Jurkat, Clone E6-1 (cell line): ENCODE results near the gene SNRPE. TPM values are rescaled to one million over a fixed set of nuclear protein-coding genes. Genes with fewer than 3 reads are reported as not detected.
"Not testable (repeated sequence)": the region's sequence is repeated elsewhere in the genome, so short reads cannot be mapped to it uniquely, and the experiment has no call there.

ENCODE experiments used
- DNase-seq: peaks from one replicate; pipeline ENCODE4 v3.0.0-alpha.2; 2011; ENCODE audit warnings: low read depth, low spot score
- H3K4me3 ChIP-seq: 2 replicates; pipeline ENCODE4 v1.5.1; 2011; ENCODE audit warnings: mild to moderate bottlenecking, low read length, control low read depth, moderate library complexity
- polyA plus RNA-seq: library from polyadenylated mRNA; unstranded; fragments of >200 nt; gene quantifications from one replicate; pipeline ENCODE4 v1.2.1, GENCODE V29; 2012; ENCODE audit warnings: missing spikeins; ENCODE audit not compliant: insufficient read length, insufficient read depth

Gene SNRPE
- 545 TPM for polyA plus RNA-seq

GRCh38 chr1:203861379-203862184 is at the start of gene SNRPE:
TSS of gene SNRPE (plus strand) at chr1:203861599. CDS start at chr1:203861660, 61 bp downstream.
- peak within 1 kb of the TSS; percentile 98 for H3K4me3 ChIP-seq
- DNase-seq, result peak; percentile 97

- no peak overlapping the region for H3K4me3 ChIP-seq
- DNase-seq, result no peak
These were observed 47.6 kb upstream of the SNRPE start for GRCh38 chr1:203813581-203814341.

GRCh38 chr1:203818399-203818798 is 43.0 kb upstream of the SNRPE start:
- no peak for DNase-seq
- no peak overlapping the region for H3K4me3 ChIP-seq

GRCh38 chr1:203823306-203823705 is 38.1 kb upstream of the SNRPE start:
- H3K4me3 ChIP-seq, result no peak overlapping the region
- DNase-seq, result no peak

GRCh38 chr1:203826175-203826574 is 35.2 kb upstream of the SNRPE start:
- DNase-seq, result no peak
- H3K4me3 ChIP-seq, result no peak overlapping the region

GRCh38 chr1:203828002-203828401 is 33.4 kb upstream of the SNRPE start:
- H3K4me3 ChIP-seq, result no peak overlapping the region

GRCh38 chr1:203828503-203828902 is 32.9 kb upstream of the SNRPE start:
- H3K4me3 ChIP-seq, result no peak overlapping the region
- no peak for DNase-seq

More at GRCh38 chr1:203828002-203828401, 33.4 kb upstream of the SNRPE start:
- DNase-seq, result no peak

- not testable (repeated sequence) for DNase-seq, H3K4me3 ChIP-seq
These were observed 32.2 kb upstream of the SNRPE start for GRCh38 chr1:203829247-203829646.

- no peak overlapping the region for H3K4me3 ChIP-seq
- DNase-seq, result no peak
These were observed 25.9 kb upstream of the SNRPE start for GRCh38 chr1:203835476-203835875.

GRCh38 chr1:203839081-203839480 is 22.3 kb upstream of the SNRPE start:
- H3K4me3 ChIP-seq, result no peak overlapping the region
- no peak for DNase-seq

GRCh38 chr1:203840208-203840808 is 21.1 kb upstream of the SNRPE start:
- DNase-seq, result no peak
- H3K4me3 ChIP-seq, result no peak overlapping the region

- H3K4me3 ChIP-seq, result no peak overlapping the region
- no peak for DNase-seq
These were observed 18.9 kb upstream of the SNRPE start for GRCh38 chr1:203842559-203842876.

GRCh38 chr1:203843435-203843834 is 18.0 kb upstream of the SNRPE start:
- no peak for DNase-seq
- H3K4me3 ChIP-seq, result no peak overlapping the region

GRCh38 chr1:203853112-203853511 is 8.3 kb upstream of the SNRPE start:
- H3K4me3 ChIP-seq, DNase-seq: not testable (repeated sequence)

GRCh38 chr1:203858055-203858454 is 3.3 kb upstream of the SNRPE start:
- DNase-seq, result no peak
- H3K4me3 ChIP-seq, result no peak overlapping the region

GRCh38 chr1:203858975-203859374 is 2.4 kb upstream of the SNRPE start:
- no peak overlapping the region for H3K4me3 ChIP-seq
- no peak for DNase-seq

GRCh38 chr1:203860396-203861025 is 888 bp upstream of the SNRPE start:
- no peak for DNase-seq
- no peak overlapping the region for H3K4me3 ChIP-seq

- no peak overlapping the region for H3K4me3 ChIP-seq
- DNase-seq, result no peak
These were observed 6.4 kb downstream of the SNRPE start for GRCh38 chr1:203867802-203868201.

GRCh38 chr1:203870245-203870644 is 8.8 kb downstream of the SNRPE start:
- no peak for DNase-seq
- no peak overlapping the region for H3K4me3 ChIP-seq
